DMS 273 (cell line): Measurements from ENCODE around the gene SAA1.
"Not testable (repeated sequence)": the region's sequence is repeated elsewhere in the genome, so short reads cannot be mapped to it uniquely, and the experiment has no call there.

Source experiments
- DNase-seq: peaks from one replicate; lab custom pipeline; 2025; ENCODE audit not compliant: unreplicated experiment; lab: John Stamatoyannopoulos, UW

SAA1 gene

DNA sequence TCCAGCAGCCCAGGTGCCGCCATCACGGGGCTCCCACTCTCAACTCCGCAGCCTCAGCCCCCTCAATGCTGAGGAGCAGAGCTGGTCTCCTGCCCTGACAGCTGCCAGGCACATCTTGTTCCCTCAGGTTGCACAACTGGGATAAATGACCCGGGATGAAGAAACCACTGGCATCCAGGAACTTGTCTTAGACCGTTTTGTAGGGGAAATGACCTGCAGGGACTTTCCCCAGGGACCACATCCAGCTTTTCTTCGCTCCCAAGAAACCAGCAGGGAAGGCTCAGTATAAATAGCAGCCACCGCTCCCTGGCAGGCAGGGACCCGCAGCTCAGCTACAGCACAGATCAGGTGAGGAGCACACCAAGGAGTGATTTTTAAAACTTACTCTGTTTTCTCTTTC, at the start of gene SAA1:
SAA1 (plus strand) TSS at position 316 of the 400 bp plus-strand sequence. CDS start 624 bp downstream, outside the sequence.
- no peak for DNase-seq

DNA sequence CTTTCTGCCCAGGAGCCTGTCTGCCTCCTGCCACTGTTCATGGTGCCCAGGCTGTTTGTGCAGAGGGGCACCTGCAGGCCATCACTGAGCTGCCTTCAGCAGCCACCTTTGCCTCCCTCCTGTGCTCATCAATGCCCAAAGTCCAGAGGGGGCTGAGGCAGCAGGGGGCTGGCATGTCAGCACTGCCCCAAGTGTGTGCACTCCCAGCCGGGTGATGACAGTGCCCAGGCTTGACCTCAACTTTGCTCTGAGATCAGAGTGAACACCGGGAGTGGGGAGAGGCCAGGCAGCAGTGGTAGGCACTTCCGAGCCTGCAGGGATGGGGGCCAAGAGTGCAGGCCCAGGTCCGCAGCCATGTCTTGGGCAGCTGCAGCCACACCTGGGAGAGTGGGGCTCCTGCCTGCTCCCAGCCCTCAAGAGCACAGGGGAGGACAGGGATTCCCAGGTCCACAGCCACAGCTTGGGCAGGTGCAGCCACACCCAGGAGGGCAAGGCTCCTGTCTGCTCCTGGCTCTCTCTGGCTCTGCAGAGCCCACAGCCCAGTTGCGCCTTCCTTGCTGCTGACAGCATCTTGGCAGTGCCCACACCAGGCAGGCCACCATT, 44.7 kb upstream of the SAA1 start:
- DNase-seq, result no peak

DNA sequence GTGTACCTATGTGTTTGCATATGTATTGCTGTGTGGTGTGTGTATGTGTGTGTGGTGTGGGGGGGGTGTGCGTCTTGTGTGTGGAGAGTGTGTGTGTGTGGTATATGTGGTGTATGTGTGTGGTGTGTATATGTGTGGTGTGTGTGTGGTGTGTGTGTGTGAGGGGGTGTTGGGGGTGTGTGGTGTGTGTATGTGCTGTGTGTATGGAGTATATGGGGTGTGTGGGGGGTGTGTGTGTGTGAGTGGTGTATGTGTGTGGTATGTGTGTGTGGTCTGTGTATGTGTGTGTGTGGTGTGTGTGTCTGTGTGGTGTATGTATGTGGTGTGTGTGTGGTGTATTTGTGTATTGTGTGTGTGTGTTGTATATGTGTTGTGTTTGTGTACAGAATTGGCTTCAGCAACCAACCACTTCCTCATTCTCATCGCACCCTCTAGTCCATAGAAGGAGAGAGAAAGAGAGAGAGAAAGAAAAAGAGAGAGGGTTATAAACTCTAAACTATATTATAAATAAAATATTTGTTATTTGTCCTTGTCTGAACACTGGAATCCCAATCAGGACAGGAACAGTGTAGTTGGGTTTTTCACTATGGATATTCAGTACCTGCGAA, 43.1 kb upstream of the SAA1 start:
- DNase-seq, result no peak

DNA sequence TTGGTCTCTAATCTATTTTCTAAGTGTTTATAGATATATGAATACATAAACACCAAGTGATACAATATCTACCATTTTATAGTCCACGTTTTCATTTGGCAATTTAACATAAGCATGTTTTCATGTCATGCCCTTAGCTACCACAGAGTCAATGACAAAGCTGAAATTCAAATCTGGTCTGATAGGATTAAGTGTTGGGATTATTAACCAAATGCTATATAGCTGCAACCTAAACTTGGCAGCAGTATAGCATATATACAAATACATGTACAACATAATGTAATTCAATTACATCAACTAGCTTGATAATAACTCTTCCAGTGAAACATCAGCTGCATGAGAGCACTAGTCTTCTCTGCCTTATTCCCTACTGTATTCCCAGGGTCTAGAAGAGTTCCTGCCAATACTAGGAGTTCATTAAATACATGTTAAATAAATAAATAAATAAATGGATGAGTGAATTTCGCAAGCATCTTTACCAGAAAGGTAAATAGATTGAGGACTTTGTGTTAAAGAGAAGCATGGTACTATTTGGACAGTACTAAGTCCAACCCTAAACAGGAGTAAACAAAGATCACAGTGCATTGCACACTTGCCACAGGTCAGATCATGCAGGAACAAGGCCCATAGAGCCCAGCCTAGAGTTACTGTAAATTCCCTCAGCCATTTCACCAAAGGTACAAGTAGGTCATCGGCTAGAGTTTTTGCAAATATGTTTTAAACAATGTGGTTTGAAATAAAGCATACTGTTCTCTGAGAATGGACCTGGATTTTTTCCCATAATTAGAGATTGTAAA, 42.3 kb upstream of the SAA1 start:
- no peak for DNase-seq

DNA sequence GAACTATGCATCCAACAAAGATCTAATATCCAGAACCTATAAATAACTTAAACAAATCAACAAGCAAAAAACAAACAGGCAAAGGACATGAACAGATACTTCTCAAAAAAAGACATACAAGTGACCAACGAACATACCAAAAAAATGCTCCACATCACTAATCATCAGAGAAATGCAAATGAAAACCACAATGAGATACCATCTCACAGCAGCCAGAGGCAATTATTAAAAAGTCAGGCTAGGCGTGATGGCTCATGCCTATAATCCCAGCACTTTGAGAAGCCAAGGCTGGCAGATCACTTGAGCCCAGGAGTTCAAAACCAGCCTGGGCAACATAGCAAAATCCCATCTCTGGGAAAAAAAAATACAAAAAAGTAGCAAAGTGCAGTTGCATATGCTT, 40.2 kb upstream of the SAA1 start:
- no peak for DNase-seq

DNA sequence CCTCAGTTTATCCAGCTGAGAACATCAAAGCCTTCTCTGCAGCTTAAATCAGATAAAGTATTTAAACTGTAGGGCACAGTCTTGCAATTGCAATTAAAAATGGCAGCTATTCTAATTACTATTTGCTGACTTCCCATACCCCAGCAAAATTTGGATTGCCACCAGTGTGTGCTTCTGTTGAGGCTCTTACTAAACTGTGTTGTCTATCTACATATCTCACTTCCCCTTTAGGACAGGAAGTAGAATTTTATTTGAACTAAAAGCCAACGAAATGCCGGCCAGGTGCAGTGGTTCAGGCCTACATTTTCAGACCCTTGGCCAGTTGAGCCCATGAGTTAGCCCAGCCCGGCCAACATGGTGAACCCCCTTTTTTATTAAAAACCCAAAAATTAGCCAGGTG, 36.6 kb upstream of the SAA1 start:
- DNase-seq, result no peak

DNA sequence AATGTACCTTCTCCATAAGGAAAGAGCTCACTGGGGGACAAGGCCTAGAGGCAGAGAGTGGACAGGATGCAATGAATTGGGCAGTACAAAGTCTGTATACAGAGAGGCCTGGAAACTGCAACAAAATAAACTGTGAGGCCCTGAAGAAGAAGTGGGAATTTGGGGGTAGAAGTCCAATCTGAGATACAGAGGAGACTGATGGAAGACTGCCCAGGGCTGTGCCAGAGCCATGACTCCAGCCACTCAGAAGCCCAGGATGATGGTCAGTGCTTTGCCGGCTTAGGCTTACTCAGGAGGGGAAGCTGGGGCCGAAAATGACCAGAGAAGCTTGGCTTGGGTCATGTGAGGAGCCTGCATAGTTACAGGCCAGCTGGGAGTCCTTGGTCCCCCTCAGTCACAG, 35.2 kb upstream of the SAA1 start:
- no peak for DNase-seq

DNA sequence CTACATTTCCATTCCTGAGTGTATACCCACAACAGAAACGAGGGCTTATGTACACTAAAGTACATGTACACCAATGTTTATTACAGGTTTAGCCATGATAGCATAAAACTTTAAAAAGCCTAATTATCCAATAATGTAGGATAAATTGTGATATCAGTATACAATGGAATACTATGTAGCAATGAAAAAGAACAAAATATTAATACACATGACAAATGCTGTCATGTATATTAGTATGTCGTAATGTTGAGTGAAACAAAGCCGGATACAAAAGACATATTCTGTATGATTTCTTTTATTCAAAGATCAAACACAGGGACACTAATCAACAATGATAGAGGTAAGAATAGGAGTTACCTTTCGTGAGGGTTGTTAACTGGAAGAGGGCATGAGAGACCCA, 32.2 kb upstream of the SAA1 start:
- DNase-seq, result no peak

DNA sequence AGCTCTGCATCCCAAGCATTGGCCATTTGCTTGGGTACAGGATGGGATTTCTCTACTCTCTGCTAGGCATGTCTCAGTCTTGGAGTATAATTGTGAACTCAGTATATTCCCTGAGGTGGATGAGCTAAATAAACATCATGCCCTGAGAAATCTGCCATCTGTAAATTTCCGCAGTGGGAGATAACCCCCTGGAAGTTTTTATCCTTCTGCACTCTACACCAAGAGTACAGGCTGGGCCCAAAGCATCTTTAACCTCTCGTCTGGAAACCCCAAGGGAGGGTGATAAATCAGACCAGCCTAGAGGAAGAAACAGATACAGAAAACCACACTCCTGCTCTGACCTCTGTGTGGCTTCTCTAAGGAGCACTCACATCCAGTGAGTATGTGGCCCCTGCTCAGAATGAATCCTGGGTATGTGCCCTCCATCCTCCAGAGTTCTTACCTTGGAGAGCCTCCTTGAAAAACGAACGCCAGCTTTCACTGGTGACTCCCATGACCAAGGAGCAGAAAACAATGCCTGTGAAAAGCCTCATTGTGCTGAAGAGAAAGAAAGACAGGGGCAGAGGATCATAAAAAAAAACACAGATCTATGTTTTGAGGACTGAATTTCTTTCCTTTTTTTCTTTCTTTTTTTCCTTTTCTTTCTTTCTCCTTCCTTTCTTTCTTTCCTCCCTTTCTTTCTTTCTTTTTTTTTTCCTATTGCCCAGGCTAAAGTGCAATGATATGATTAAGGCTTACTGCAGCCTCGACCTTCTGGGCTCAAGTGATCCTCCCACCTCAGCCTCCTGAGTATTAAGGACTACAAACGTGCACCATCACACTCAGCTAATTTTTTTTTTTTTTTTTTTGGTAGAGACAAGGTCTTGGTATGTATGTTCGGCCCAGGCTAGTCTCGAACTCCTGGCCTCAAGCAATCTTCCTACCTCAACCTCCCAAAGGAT, 30.4 kb upstream of the SAA1 start:
- no peak for DNase-seq

DNA sequence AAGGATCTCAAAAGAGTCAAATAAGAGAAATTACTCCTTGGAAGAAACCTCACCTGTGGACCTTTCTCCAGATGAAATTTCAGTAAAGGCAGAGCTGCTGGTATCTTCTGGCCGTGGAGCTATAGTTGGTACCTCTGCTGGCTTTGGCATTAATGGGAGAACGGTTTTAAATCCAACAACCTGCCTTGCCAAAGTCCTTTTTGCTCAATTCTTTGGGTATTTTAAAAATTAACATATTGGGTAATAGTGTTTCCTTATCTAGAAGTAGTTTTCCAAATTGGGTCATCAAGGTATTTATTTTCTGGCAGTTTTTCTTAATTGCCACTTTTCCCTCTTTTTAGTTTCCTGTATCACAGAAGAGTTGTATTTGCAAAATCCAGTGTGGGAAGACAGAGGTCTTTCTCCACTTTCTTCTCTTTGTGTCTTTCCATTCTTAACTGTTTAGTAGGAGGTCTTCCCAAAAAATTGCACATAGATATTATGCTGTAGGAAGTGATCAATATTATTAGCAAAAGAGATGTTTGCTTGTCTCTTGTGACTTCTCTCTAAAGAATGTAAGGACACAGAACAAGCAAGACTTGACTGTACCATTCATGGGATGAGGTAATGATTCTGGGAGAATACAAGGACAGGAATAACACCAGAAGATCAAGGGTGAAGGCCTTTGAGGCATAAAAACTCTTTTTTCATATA, 29.3 kb upstream of the SAA1 start, which contains the start of gene SAA4:
SAA4 (minus strand) TSS at position 139 of the 693 bp plus-strand sequence. CDS start 876 bp downstream, outside the sequence.
- no peak for DNase-seq

DNA sequence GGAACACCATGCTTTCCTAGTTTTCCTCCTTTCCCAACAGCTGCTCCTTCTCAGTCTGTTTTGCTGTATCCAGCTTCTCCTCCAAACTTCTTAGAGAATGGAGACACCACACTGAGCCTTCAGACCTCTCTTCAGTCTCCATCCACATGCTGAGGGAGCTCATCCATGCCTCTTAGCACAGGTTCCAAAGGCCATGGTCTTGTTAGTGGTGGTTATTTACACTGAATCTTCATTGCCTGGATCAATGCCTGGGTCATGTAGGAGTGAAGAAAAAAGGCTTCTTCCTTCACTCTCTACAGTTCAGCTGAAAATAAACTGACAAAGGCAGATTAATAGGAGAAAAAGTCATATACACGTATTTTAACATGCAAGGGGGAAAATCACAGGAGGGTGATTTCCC, 26.4 kb upstream of the SAA1 start:
- no peak for DNase-seq

DNA sequence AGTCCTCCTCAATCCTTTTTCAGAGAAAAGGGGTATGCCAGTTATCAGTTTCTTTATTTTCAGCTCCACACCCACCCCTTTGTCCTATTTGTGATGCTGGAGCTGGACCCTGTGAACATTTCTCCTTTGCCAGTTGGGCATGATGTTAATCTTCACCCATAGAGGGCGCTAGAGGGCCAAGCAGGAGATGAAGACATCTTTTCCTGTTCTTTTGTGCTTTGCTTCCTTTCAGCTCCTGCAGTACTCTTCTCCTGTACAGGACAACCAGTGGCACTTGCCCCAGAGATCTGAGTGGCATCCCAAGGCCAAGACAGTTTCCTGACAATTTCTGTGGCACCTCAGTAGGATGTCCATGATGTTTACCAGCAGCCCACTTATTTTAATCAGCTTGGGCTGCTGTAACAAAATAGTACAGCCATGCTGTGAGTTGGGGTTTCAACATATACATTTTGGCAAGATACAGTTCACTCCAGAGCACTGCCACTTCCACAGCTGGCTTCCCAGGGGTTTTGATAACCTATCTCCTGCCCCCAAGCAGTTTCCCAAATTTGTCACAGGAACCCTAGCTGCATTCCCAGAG, 22.2 kb upstream of the SAA1 start:
- peak; percentile 71 for DNase-seq

DNA sequence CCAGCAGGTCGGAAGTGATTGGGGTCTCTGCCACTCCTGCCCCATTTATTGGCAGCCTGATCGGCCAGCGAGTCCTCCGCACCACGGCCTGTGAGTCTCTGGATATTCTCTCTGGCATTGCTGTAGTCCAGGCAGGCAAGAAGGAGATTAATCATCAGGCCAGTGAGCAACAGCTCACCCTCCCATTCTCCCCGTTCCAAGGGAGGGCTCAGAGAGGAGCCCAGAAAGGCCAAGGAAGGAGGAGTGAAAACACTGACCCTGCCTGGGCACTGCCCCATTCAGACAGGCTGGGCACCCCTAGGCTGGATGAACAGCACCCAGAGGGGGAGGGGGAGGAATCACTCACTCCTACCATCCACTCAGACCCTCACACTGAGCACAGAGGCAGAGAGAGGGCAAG, 20.7 kb upstream of the SAA1 start:
- no peak for DNase-seq

DNA sequence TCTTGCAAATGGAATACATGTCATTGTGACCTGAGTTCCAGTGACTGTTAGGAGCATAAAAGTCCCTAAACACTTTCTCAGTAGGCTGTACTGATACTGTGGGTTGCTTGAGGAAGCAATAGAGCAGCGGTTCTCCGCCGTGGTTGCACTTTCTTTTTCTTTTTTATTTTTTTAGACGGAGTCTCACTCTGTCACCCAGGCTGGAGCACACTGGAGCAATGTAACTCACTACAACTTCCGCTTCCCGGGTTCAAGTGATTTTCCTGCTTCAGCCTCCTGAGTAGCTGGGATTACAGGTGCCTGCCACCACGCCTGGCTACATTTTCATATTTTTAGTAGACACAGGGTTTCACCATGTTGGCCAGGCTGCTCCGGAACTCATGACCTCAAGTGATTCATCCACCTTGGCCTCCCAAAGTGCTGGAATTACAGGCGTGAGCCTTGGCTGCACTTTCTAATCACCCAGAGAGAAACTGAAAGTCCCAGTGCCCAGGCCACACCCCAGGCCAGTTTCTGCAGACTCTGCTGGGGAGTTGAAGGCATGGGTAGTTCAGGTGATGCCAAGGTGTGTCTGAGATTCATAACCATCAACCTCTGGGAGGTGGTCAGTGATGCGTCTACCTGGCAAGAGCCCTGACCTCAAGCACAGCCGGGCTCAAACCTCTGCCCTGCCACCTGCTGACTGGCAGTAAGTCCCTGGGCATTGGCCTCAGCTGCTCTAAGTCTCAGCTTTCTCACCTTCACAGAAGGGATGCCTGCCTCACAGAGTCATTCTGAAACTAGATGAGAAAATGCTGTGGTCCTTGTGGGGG, 19.5 kb upstream of the SAA1 start:
- not testable (repeated sequence) for DNase-seq

DNA sequence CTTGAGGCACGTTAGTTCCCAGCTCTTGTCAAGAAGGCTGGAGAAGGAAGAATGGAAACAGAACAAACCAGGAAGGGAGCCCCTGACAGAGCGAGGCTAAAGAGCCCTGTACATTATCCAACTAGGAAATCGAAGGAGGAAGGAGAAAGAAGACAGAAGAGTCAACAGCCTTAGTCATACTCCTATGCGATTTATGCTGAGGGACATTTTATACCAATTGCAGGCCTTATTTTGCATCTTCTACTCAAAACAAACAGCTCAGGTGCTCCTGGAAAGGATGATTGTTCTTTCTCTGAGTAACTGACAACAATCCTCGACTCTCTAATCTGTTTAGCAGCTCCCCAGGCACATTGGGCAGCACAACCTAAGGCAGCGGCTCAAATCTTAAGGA, 18.9 kb upstream of the SAA1 start:
- not testable (repeated sequence) for DNase-seq

DNA sequence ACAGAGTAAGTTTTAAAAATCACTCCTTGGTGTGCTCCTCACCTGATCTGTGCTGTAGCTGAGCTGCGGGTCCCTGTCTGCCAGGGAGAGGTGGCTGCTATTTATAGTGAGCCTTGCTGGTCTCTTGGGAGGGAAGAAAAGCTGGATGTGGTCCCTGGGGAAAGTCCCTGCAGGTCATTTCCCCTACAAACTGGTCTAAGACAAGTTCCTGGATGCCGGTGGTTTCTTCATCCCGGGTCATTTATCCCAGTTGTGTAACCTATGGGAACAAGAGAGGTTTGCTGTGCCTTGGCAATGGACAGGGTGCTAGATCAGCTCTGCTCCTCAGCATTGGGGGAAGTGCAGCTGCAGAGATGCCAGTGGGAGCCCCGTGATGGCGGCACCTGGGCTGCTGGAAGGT, 17.5 kb upstream of the SAA1 start, which contains the start of gene SAA2:
SAA2 (minus strand) TSS at position 108 of the 400 bp plus-strand sequence. CDS start 657 bp downstream, outside the sequence.
- no peak for DNase-seq

DNA sequence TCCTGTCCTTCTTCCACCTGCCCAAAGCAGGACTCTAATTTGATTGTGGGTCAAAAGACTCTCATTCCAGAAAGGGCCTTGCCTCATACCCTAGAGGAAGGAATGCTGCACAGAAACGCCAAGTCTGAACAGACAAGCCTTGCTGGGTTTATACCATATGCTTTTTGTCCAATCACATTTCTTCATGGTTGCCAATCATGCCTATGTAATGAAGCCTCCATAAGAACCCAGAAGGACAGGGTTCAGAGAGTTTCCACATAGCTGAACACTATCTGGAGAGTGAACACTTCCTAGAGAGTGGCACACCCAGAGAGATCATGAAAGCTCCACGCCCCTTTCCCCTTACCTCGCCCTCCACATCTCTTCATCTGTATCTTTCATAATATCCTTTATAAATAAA, 12.8 kb upstream of the SAA1 start:
- DNase-seq, result no peak

DNA sequence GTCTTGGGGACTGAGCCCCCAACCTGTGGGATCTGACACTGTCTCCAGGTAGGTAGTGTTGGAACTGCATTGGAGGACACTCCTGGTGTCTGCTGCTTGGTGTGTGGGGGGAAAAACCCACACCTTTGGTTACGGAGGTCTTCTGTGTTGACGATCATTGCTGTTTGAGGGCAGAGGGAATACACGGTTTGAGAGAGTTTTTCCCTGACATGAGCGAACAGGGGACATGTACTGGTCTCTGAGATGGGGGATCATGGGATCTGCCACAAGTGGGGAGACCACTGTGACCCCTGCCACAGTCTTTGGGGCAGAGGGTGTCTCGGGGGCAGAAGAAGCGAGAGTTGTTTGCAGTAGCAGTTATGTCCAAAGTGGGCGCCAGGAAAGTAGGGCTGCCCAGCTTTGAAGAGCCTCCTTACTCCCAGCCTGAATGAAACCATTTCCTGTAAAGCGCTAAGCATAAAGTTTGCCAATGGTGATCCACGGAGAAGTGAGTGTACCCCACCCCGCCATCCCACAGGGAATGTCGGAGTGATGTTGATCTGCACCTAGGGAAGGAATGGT, 12.2 kb upstream of the SAA1 start:
- no peak for DNase-seq
